Glutamatergic neuron (in vitro differentiated cells): ENCODE data around the gene GRB10. TPM values are rescaled to one million over a fixed set of nuclear protein-coding genes. Genes with fewer than 3 reads are reported as not detected.

ENCODE experiments used
- DNase-seq: peaks from one replicate; pipeline ENCODE4 v3.0.0; 2022
- H3K27ac Mint-ChIP-seq: one replicate; pipeline ENCODE4 v1.8.0; 2020; ENCODE audit warnings: mild to moderate bottlenecking, mixed read lengths, inconsistent platforms; ENCODE audit not compliant: unreplicated experiment
- H3K27me3 Mint-ChIP-seq: one replicate; pipeline ENCODE4 v1.8.0; 2020; ENCODE audit warnings: mild to moderate bottlenecking, moderate library complexity, mixed read lengths, inconsistent platforms; ENCODE audit not compliant: unreplicated experiment
- H3K36me3 Mint-ChIP-seq: one replicate; pipeline ENCODE4 v1.8.0; 2020; ENCODE audit warnings: mild to moderate bottlenecking, mixed read lengths, inconsistent platforms; ENCODE audit not compliant: unreplicated experiment
- H3K4me1 Mint-ChIP-seq: one replicate; pipeline ENCODE4 v1.8.0; 2020; ENCODE audit warnings: mild to moderate bottlenecking, low read depth, mixed read lengths, inconsistent platforms; ENCODE audit not compliant: unreplicated experiment
- H3K4me3 Mint-ChIP-seq: one replicate; pipeline ENCODE4 v1.8.0; 2020; ENCODE audit warnings: mild to moderate bottlenecking, mixed read lengths, inconsistent platforms; ENCODE audit not compliant: unreplicated experiment
- H3K9me3 Mint-ChIP-seq: one replicate; pipeline ENCODE4 v1.8.0; 2020; ENCODE audit warnings: mild to moderate bottlenecking, moderate library complexity, mixed read lengths, inconsistent platforms; ENCODE audit not compliant: unreplicated experiment
- total RNA-seq: library from RNA; stranded (reverse); fragmentation: NEBNext Ultra II Directional; extraction: Animal tissue kit (Norgen Biotek cat#: 25700); gene quantifications from one replicate; pipeline ENCODE4 v1.2.1, GENCODE V29; 2021; ENCODE audit not compliant: unreplicated experiment
- TF ChIP-seq, protein P1 (sequence below): fragments of 200-600 bp; sonication (generic); IDR thresholded peaks from one replicate; pipeline ENCODE4 v1.5.0; 2021; ENCODE audit not compliant: partially characterized antibody, unreplicated experiment

The GRB10 gene
- total RNA-seq, 1 donor from 2014 or later = 182 TPM

DNA sequence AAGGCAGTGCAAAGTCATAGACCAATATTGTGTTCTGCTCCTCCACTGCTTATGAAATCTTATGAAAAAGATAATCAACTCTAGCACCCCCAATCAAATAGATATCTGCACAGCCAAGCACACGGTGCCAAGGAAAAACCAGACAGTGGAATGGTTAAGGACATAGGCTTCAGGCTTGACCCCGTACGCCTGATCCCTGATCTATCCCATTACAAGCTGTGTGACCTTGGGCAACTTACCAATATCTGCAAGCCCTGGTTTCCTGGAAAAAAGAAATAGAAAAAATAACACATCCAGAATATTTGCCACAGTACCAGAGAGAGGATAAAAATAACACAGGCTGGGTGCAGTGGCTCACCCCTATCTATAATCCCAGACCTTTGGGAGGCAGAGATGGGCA, 56.9 kb downstream of the GRB10 start:
- TF ChIP-seq, protein P1, sequence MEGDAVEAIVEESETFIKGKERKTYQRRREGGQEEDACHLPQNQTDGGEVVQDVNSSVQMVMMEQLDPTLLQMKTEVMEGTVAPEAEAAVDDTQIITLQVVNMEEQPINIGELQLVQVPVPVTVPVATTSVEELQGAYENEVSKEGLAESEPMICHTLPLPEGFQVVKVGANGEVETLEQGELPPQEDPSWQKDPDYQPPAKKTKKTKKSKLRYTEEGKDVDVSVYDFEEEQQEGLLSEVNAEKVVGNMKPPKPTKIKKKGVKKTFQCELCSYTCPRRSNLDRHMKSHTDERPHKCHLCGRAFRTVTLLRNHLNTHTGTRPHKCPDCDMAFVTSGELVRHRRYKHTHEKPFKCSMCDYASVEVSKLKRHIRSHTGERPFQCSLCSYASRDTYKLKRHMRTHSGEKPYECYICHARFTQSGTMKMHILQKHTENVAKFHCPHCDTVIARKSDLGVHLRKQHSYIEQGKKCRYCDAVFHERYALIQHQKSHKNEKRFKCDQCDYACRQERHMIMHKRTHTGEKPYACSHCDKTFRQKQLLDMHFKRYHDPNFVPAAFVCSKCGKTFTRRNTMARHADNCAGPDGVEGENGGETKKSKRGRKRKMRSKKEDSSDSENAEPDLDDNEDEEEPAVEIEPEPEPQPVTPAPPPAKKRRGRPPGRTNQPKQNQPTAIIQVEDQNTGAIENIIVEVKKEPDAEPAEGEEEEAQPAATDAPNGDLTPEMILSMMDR = no peak
- peaks cover 10% of the 10 kb centered on the region for H3K9me3 Mint-ChIP-seq
- H3K36me3 Mint-ChIP-seq = peaks cover 3% of the 10 kb centered on the region
- H3K4me3 Mint-ChIP-seq = no peak overlapping the region
- H3K4me1 Mint-ChIP-seq = peaks cover 21% of the 10 kb centered on the region
- DNase-seq = no peak
- H3K27ac Mint-ChIP-seq = no peak overlapping the region
- H3K27me3 Mint-ChIP-seq = peaks cover 7% of the 10 kb centered on the region

DNA sequence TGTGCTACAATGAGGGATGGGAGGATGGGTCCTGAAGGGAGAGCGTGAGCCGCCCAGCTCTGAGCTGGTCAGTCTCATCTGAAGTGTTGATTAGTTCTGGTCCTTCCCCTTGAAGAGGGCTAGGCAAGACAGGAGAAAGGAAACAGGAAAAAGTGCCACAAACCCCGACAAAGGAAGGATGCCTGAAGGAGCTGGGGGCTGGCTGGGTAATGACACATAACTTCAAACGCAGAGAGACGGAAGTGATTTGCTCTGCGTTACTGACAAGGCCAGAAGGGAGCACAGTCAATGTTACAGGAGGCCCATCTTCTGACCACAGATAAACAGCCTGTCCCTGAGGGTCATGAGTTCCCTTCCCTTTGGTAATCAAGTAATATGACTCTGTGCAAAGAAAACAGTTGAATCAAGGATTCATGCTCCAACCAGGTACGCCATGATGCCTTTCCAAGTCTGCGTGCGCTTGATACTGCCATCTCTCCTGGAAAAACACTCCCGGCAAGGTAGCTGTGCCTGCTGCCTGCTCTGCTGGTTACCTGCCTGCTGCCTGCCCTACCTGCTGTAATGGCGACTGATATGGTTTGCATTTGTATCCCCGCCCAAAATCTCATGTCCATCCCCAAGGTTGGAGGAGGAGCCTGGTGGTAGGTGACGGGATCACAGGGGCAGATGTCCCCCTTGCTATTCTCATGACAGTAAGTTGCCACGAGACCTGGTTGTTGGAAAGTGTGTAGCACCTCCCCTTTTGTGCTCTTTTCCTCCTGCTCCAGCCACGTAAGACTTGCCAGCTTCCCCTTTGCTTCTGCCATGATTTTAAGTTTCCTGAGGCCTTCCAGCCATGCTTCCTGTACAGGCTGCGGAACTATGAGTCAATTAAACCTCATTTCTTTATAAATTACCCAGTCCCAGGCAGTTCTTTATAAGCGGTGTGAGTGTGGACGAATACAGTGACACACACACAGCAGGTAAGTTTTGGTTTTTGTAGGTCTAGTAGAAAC, 57.9 kb downstream of the GRB10 start:
- Mint-ChIP-seq H3K4me1 (peaks cover 20% of the 10 kb centered on the region), H3K27me3 (peaks cover 7% of the 10 kb centered on the region), H3K36me3 (peaks cover 3% of the 10 kb centered on the region), H3K9me3 (peaks cover 12% of the 10 kb centered on the region), H3K27ac (no peak overlapping the region), H3K4me3 (no peak overlapping the region)
- no peak for DNase-seq
- TF ChIP-seq, protein P1 = no peak

GRCh38 chr7:50723888-50724287, 58.8 kb downstream of the GRB10 start:
- peaks cover 3% of the 10 kb centered on the region for H3K36me3 Mint-ChIP-seq
- TF ChIP-seq, protein P1 = no peak
- H3K9me3 Mint-ChIP-seq = peaks cover 12% of the 10 kb centered on the region
- H3K27ac Mint-ChIP-seq = no peak overlapping the region
- H3K4me1 Mint-ChIP-seq = peaks cover 17% of the 10 kb centered on the region
- H3K27me3 Mint-ChIP-seq = peaks cover 7% of the 10 kb centered on the region
- H3K4me3 Mint-ChIP-seq = no peak overlapping the region
- no peak for DNase-seq

DNA sequence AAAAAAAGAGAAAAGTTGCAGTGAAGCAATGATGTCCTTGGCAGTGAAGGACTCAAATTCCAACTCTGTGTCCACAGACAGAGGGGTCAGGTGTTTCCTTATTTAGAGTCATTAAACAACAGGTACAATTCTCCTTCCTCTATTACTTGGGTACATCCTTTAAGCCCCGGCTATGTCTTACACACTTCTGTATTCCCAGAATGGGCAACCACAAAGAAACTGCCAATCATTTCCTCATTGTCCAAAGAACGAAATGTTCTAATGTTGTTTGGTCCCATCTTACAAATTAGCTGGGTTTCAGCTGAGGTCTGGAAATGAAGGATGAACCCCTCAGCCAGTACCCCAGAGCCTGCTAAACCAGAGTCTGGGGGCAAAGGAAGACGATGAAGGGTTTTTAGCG, 59.5 kb downstream of the GRB10 start:
- Mint-ChIP-seq H3K27me3 (peaks cover 7% of the 10 kb centered on the region), H3K9me3 (peaks cover 12% of the 10 kb centered on the region), H3K27ac (no peak overlapping the region), H3K4me1 (peaks cover 18% of the 10 kb centered on the region), H3K4me3 (no peak overlapping the region), H3K36me3 (peaks cover 3% of the 10 kb centered on the region)
- TF ChIP-seq, protein P1 = no peak
- no peak for DNase-seq
